Activated CD4-positive, alpha-beta T cell treated with anti-CD3 and anti-CD28 coated beads for 36 hours (primary cell): ENCODE data around the gene POLE. TPM values are rescaled to one million over a fixed set of nuclear protein-coding genes. Genes with fewer than 3 reads are reported as not detected.

ENCODE experiments used
- ATAC-seq: fragments of 200-7000 bp; cut with Tn5 transposase; one replicate; pipeline ENCODE4 v1.10.0; 2021; ENCODE audit warnings: mild to moderate bottlenecking, moderate library complexity
- CTCF ChIA-PET: fragments of 350-600 bp; sonication (Branson Sonifier 250); formaldehyde crosslinking; loops from one replicate; lab custom pipeline; 2021; ENCODE audit warnings: antibody characterized with exemption; lab: Charles Lee
- POLR2A ChIA-PET: fragments of 350-600 bp; sonication (Branson Sonifier 250); formaldehyde crosslinking; loops from one replicate; lab custom pipeline; 2021; ENCODE audit warnings: antibody characterized with exemption, inconsistent platforms; lab: Charles Lee
- DNase-seq: peaks from one replicate; pipeline ENCODE4 v3.0.0-alpha.2; 2020
- H3K27ac Mint-ChIP-seq: one replicate; pipeline ENCODE4 v1.8.0; 2021; ENCODE audit warnings: mixed read lengths
- H3K27me3 Mint-ChIP-seq: one replicate; pipeline ENCODE4 v1.8.0; 2021; ENCODE audit warnings: mixed read lengths
- H3K36me3 Mint-ChIP-seq: one replicate; pipeline ENCODE4 v1.8.0; 2021; ENCODE audit warnings: low read depth, mixed read lengths
- H3K4me1 Mint-ChIP-seq: one replicate; pipeline ENCODE4 v1.8.0; 2021; ENCODE audit warnings: mixed read lengths
- H3K4me3 Mint-ChIP-seq: one replicate; pipeline ENCODE4 v1.8.0; 2021; ENCODE audit warnings: mild to moderate bottlenecking, moderate library complexity, mixed read lengths
- H3K9me3 Mint-ChIP-seq: one replicate; pipeline ENCODE4 v1.8.0; 2021; ENCODE audit warnings: low read depth, mixed read lengths
- intact Hi-C, 2 experiments: fragments of 100-400 bp; cut with DNase I in 1 of 2; cut with micrococcal nuclease in 1 of 2; formaldehyde crosslinking; loops; one replicate each; pipeline versions ENCODE4 v1.14.2 to v1.15.1; 2022 to 2024; cut with DNase I, micrococcal nuclease
- total RNA-seq, 2 experiments: library from RNA; stranded (reverse); gene quantifications; one replicate each; pipeline ENCODE4 v1.2.3, GENCODE V29; 2021

Gene POLE
- total RNA-seq, 2 experiments from 2014 or later, result 121 to 124 TPM

DNA sequence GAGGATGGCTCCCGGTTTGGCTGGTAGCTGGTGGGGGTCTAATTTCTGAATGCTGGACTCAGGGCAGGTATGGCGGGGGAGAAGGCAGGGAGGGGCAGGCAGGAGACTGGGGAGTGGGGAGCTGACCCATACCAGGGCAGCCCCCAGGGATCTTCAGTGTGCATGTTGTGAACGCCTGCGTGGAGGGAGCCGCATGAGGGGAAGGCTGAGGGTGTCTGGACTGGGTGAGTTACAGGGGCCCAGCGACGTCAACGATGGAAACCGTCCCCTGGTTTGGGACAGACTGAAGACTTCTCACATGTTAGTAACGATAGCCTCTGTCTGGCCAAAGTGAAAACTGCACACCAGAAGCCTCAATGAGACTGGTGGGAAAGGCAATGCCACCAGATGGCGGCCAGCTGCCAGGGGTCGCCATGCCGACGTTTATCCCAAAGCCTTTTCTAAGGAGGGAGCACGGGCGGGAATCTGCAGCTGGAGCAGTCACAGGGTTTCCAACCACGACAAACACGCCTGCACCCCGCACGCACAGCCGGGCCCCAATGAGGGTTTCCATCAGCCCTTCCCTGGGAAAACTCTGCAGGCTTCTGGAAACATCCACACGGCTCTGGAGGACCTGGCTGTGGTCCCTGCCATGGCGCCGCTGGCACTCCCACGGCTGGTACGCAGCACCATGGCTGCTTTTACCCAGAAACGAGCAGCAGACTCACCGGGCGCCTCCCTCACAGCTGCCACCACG, 37.5 kb upstream of the POLE start:
- no peak for ATAC-seq

DNA sequence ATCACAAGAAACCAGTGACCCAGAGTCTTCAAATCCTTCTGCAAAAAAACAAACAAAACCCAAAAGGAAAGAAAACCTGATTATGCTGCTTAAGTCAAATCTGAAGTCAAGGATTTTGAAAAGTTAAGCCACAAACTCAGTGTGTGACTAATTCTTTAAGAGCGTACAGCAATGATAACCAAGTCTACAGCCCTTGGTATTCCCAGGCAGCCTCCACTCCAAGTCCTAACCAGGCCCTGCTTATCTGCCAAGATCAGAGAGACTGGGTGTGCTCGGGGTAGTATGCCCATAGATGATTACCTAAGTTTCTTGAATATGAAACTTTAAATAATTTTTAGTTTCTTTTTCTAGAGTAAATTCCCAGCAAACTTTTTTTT, 36.6 kb upstream of the POLE start:
- H3K4me3 Mint-ChIP-seq, result no peak overlapping the region
- ChIA-PET CTCF (no interaction called here), POLR2A (no interaction called here)
- DNase-seq (no peak), ATAC-seq (no peak)
- H3K27ac Mint-ChIP-seq, result peak overlapping the region; percentile 45
- no peaks in the 10 kb centered on the region for H3K27me3 Mint-ChIP-seq
- no peaks in the 10 kb centered on the region for H3K9me3 Mint-ChIP-seq
- intact Hi-C loops, result no loop called here
- H3K36me3 Mint-ChIP-seq, result peaks cover 73% of the 10 kb centered on the region
- H3K4me1 Mint-ChIP-seq, result peaks cover 3% of the 10 kb centered on the region

More for the DNA sequence above, 37.5 kb upstream of the POLE start:
- POLR2A ChIA-PET, result no interaction called here
- no peaks in the 10 kb centered on the region for H3K9me3 Mint-ChIP-seq
- H3K36me3 Mint-ChIP-seq, result peaks cover 70% of the 10 kb centered on the region
- no peak for DNase-seq
- no peak overlapping the region for H3K4me3 Mint-ChIP-seq
- CTCF ChIA-PET, result no interaction called here
- H3K27me3 Mint-ChIP-seq, result no peaks in the 10 kb centered on the region
- peaks cover 3% of the 10 kb centered on the region for H3K4me1 Mint-ChIP-seq
- intact Hi-C loops, result no loop called here
- H3K27ac Mint-ChIP-seq, result no peak overlapping the region

- POLR2A ChIA-PET, result no interaction called here
- H3K4me1 Mint-ChIP-seq, result peaks cover 3% of the 10 kb centered on the region
- no peak overlapping the region for H3K4me3 Mint-ChIP-seq
- peak overlapping the region; percentile 45 for H3K27ac Mint-ChIP-seq
- ATAC-seq (no peak), DNase-seq (no peak)
- CTCF ChIA-PET, result interaction anchor here (0.7 to 1.1 kb wide), 2 partner anchors 10 to 163 kb away, joined by 3 read pairs; no protein-coding TSS in a partner anchor
- H3K27me3 Mint-ChIP-seq, result no peaks in the 10 kb centered on the region
- intact Hi-C loops, result no loop called here
- H3K9me3 Mint-ChIP-seq, result no peaks in the 10 kb centered on the region
- H3K36me3 Mint-ChIP-seq, result peaks cover 70% of the 10 kb centered on the region
These were observed 36.0 kb upstream of the POLE start for GRCh38 chr12:132723015-132723763.

GRCh38 chr12:132720606-132721345, 33.6 kb upstream of the POLE start:
- intact Hi-C loops, result no loop called here
- Mint-ChIP-seq H3K4me3 (no peak overlapping the region), H3K4me1 (peaks cover 3% of the 10 kb centered on the region), H3K27ac (no peak overlapping the region), H3K36me3 (peaks cover 64% of the 10 kb centered on the region), H3K9me3 (no peaks in the 10 kb centered on the region), H3K27me3 (no peaks in the 10 kb centered on the region)
- DNase-seq (no peak), ATAC-seq (no peak)
- ChIA-PET POLR2A (interaction anchor here (0.6 kb wide), 1 partner anchor 158 kb away, joined by 3 read pairs; no protein-coding TSS in a partner anchor), CTCF (no interaction called here)

DNA sequence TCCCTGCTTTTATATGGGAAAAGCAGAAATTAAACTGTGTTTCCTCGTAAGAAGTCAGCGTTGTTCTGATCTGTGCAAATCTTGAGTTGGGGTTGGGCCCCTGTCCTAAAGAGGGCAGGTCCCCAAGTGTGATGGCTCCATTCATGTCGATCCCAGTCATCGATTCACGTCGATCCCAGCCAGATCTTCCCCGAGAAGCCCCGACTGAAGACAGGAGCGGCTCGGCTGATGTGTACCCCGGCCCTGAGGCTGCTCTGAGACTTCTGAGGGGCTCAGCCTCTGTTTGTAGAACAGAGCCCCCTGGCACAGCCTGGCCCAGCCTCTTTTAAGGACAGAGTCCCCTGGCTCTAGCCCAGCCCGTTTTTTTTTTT, 32.8 kb upstream of the POLE start:
- ChIA-PET CTCF (no interaction called here), POLR2A (no interaction called here)
- Mint-ChIP-seq H3K36me3 (peaks cover 59% of the 10 kb centered on the region), H3K4me3 (no peak overlapping the region), H3K9me3 (no peaks in the 10 kb centered on the region), H3K27ac (no peak overlapping the region), H3K4me1 (peaks cover 3% of the 10 kb centered on the region), H3K27me3 (no peaks in the 10 kb centered on the region)
- intact Hi-C loops, result loop anchor here in 1 of 2 experiments (10.0 kb wide), 1 partner anchor 575 kb away; the partner anchor contains the start of genes DDX51 and NOC4L
- ATAC-seq (no peak), DNase-seq (no peak)

GRCh38 chr12:132719141-132719953, 32.2 kb upstream of the POLE start:
- DNase-seq (no peak), ATAC-seq (peak; percentile 5)
- H3K36me3 Mint-ChIP-seq, result peaks cover 59% of the 10 kb centered on the region
- intact Hi-C loops, result loop anchor here in 1 of 2 experiments (10.0 kb wide), 1 partner anchor 575 kb away; the partner anchor contains the start of genes DDX51 and NOC4L
- H3K27ac Mint-ChIP-seq, result no peak overlapping the region
- H3K4me3 Mint-ChIP-seq, result no peak overlapping the region
- H3K27me3 Mint-ChIP-seq, result no peaks in the 10 kb centered on the region
- peaks cover 5% of the 10 kb centered on the region for H3K4me1 Mint-ChIP-seq
- ChIA-PET POLR2A (interaction anchor here (0.6 to 1.0 kb wide), 2 partner anchors 41 to 298 kb away, joined by 3 to 5 read pairs; no protein-coding TSS in a partner anchor), CTCF (interaction anchor here (0.6 kb wide), 1 partner anchor 526 kb away, joined by 3 read pairs; no protein-coding TSS in a partner anchor)
- no peaks in the 10 kb centered on the region for H3K9me3 Mint-ChIP-seq

- Mint-ChIP-seq H3K9me3 (no peaks in the 10 kb centered on the region), H3K27me3 (no peaks in the 10 kb centered on the region), H3K27ac (no peak overlapping the region), H3K36me3 (peaks cover 53% of the 10 kb centered on the region), H3K4me1 (peaks cover 6% of the 10 kb centered on the region), H3K4me3 (no peak overlapping the region)
- intact Hi-C loops, result loop anchor here in 1 of 2 experiments (10.0 kb wide), 1 partner anchor 574 kb away; the partner anchor contains the start of genes DDX51 and NOC4L
- ChIA-PET CTCF (interaction anchor here (0.6 kb wide), 1 partner anchor 526 kb away, joined by 3 read pairs; no protein-coding TSS in a partner anchor), POLR2A (interaction anchor here (1.0 kb wide), 1 partner anchor 42 kb away, joined by 3 read pairs; no protein-coding TSS in a partner anchor)
- ATAC-seq, result no peak
- DNase-seq, result no peak
These were observed 31.5 kb upstream of the POLE start for GRCh38 chr12:132718644-132719043.

DNA sequence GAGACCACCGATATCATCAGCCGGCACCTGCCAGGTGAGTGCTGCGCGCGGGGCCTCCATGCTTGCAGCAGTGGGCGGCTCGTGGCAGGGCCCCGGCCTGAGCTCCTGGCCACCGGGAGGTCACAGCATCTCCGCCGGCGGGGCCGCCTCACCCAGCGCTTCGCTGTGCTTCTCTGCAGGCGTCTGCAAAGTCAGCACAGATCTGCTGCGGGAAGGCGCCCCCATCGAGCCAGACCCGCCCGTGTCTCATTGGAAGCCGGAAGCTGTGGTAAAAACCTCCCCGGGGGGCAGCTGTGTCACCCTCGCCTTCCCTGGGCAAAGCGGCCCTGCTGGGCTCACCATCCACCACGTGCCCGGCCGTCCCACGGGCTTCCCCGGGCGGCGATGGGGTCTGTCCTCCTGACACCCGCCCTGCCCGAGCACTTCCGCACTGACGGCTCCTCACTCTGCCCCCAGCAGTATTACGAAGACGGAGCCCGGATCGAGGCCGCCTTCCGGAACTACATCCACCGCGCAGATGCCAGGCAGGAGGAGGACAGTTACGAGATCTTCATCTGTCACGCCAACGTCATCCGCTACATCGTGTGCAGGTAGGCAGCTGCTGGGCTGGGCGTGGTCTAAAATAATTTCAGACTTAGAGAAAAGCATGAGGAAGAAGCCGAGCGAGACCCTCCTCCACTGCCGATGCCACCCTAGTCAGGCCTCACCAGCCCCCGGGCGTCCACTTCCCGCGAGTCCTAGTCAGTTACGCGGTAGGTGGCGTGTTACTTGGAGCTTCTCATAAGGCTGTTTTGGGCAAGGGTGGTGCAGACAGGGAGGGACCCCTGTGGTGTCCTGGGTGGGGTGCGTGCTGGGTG, 30.6 kb upstream of the POLE start:
- ATAC-seq (no peak), DNase-seq (no peak)
- peaks cover 15% of the 10 kb centered on the region for H3K4me1 Mint-ChIP-seq
- no peak overlapping the region for H3K27ac Mint-ChIP-seq
- CTCF ChIA-PET, result interaction anchor here (0.5 kb wide), 1 partner anchor 19 kb away, joined by 3 read pairs; no protein-coding TSS in a partner anchor
- H3K27me3 Mint-ChIP-seq, result no peaks in the 10 kb centered on the region
- POLR2A ChIA-PET, result no interaction called here
- peaks cover 53% of the 10 kb centered on the region for H3K36me3 Mint-ChIP-seq
- no peaks in the 10 kb centered on the region for H3K9me3 Mint-ChIP-seq
- intact Hi-C loops, result loop anchor here in 1 of 2 experiments (10.0 kb wide), 1 partner anchor 573 kb away; the partner anchor contains the start of genes DDX51 and NOC4L
- H3K4me3 Mint-ChIP-seq, result no peak overlapping the region

DNA sequence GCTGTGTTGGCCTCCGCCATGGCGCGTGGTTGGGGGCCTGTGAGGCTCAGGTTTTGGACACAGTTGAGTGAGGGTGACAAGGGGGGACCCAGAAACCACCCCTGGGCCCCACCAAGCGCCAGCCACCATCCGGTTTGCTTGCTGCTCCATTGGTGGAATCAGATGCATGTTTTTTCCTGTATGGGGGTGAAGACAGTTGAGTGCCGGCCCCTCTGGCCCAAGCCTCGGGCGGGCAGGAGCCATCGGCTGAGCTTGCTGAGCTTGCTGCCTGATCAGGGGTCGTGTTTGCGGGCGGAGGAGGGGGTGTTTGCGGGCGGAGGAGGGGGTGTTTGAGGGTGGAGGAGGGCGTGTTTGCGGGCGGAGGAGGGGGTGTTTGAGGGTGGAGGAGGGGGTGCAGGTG, 29.9 kb upstream of the POLE start:
- DNase-seq (no peak), ATAC-seq (no peak)
- H3K27ac Mint-ChIP-seq, result no peak overlapping the region
- H3K36me3 Mint-ChIP-seq, result peaks cover 53% of the 10 kb centered on the region
- intact Hi-C loops, result loop anchor here in 1 of 2 experiments (10.0 kb wide), 1 partner anchor 572 kb away; the partner anchor contains the start of genes DDX51 and NOC4L
- no peaks in the 10 kb centered on the region for H3K9me3 Mint-ChIP-seq
- no peak overlapping the region for H3K4me3 Mint-ChIP-seq
- peaks cover 21% of the 10 kb centered on the region for H3K4me1 Mint-ChIP-seq
- POLR2A ChIA-PET, result no interaction called here
- no peaks in the 10 kb centered on the region for H3K27me3 Mint-ChIP-seq
- CTCF ChIA-PET, result no interaction called here

GRCh38 chr12:132716356-132716755, 29.2 kb upstream of the POLE start:
- ATAC-seq (no peak), DNase-seq (no peak)
- H3K4me3 Mint-ChIP-seq, result no peak overlapping the region
- ChIA-PET CTCF (no interaction called here), POLR2A (no interaction called here)
- H3K36me3 Mint-ChIP-seq, result peaks cover 50% of the 10 kb centered on the region
- no peak overlapping the region for H3K27ac Mint-ChIP-seq
- H3K4me1 Mint-ChIP-seq, result peaks cover 21% of the 10 kb centered on the region
- no peaks in the 10 kb centered on the region for H3K9me3 Mint-ChIP-seq
- intact Hi-C loops, result loop anchor here in 1 of 2 experiments (10.0 kb wide), 1 partner anchor 572 kb away; the partner anchor contains the start of genes DDX51 and NOC4L
- no peaks in the 10 kb centered on the region for H3K27me3 Mint-ChIP-seq
